ENCODE measurements around the gene ING3.
"Not testable (repeated sequence)": the region's sequence is repeated elsewhere in the genome, so short reads cannot be mapped to it uniquely, and the experiment has no call there.

The ING3 gene

DNA sequence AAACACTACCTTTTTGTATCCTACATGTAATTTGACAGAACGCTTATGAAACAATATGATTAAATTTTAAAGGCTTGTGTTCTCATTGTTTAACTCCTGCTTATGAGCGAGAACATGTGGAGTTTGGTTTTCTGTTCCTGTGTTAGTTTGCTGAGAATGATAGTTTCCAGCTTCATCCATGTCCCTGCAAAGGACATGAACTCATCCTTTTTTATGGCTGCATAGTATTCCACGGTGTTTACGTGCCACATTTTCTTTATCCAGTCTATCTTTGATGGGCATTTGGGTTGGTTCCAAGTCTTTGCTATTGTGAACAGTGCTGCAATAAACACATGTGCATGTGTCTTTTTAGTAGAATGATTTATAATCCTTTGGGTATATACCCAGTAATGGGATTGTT lies 54.5 kb downstream of the ING3 start:
- DNase-seq: not testable (repeated sequence)

DNA sequence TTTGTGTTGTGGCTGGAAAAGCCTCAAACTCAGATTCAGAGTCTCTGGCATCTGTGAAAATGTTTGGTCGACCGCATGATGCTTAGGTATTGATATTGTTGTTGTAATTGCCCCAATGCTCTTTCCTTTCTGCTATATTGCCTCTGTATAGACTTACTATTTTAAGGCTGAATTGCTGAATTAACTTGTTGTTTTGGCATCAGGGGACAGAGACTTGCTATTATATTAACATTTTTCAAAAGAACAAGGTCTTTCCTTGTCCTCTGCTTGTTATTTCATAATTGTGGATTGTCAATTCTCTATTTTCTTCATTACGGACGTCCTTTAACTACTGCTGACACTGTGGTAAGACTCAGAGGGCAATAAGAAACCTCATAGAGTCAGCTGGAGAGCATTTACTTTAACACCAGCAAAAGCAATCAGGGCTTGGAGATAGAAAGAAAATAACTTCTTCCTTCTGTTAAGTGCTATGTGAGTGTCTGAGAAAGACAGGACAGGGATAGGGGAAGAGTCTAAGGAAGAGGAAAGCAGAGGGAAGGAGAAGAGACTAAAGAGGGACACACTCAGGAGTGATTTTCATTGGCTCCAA lies 55.5 kb downstream of the ING3 start:
- DNase-seq: no peak

GRCh38 chr7:121006711-121007315 lies 56.2 kb downstream of the ING3 start:
- no peak for DNase-seq

DNA sequence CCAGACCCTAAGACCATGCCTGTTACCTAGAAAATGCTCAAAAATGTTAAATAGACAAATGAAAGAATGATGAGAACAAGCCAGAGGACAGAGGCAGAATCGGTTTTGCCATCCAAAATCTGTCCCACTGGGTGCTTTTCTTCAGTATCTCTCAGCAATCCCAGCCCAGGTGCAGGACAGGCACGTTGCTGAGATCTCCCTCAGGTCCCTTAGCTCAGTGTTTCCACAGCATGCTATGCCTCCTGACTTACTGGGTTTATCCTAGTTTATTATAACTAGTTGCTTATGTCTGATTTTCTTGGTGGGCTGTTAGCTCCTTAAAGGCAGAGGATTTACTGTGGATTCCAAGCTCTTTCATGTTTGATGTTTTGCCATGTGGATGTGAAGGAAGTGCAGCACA lies 58.2 kb downstream of the ING3 start:
- DNase-seq: no peak

GRCh38 chr7:121011401-121011800 lies 60.8 kb downstream of the ING3 start:
- DNase-seq: no peak

- no peak for DNase-seq
Observed at GRCh38 chr7:121012170-121012874, 61.7 kb downstream of the ING3 start.

DNA sequence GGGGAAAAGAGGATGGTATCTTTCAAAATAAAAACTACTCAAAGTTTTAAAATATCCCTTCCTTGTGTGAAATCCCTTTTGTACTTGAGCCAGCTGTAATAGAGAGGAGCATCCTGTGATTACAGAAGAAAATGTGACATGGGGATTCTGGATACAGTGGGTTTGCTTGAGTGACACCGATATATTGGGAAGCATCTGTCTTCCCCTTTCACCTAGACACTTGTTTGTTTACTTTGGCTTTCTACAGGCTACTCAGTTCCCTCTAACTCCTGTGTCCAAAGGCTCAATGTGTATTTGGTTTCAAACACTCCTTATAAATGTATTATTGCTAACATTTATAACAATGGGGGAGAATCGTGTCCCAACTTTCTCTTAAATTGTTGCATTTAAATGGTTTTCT lies 62.3 kb downstream of the ING3 start:
- no peak for DNase-seq

GRCh38 chr7:121015560-121015959 lies 65.0 kb downstream of the ING3 start:
- no peak for DNase-seq

DNA sequence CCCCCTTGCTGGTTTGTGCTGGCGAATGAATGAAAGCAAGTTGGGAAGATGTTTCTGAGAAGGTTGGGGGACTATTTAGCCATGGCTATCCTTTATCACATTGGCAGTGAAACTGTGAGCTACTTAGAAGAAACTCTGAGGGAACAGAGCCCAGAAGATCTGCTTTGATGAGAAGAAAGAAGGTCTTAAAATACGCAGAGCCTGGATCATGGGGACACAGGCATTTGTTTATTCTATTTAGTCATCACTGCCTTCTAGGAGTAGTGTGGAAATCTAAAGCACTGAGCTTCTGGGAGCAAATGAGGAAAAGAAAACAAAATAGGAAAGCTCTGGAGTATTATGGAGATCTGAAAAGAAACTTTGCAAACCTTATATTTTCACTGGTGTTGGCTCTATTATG lies 66.4 kb downstream of the ING3 start:
- DNase-seq: no peak

DNA sequence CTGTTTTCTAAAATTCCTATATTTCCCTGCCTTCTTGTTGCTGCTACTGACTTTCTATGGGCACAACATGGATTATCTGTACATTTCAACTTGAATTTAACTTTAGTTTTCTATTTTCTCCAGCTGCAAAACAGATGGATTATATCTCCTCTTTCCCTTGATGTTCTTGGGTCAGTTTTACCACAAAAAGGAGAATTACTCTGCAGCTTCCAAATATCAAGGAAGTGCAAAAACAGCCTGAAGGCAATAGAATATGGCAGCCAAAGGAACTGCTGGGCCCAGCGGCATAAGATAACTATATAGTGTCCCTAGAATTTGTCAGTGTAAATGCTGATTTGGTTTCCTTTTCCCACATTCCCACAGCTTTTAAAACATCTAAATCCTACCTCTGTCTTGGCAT lies 67.0 kb downstream of the ING3 start:
- DNase-seq: no peak

GRCh38 chr7:121019018-121019417 lies 68.4 kb downstream of the ING3 start:
- DNase-seq: no peak

- DNase-seq: no peak
Observed at GRCh38 chr7:121020249-121020988, 69.8 kb downstream of the ING3 start.

DNA sequence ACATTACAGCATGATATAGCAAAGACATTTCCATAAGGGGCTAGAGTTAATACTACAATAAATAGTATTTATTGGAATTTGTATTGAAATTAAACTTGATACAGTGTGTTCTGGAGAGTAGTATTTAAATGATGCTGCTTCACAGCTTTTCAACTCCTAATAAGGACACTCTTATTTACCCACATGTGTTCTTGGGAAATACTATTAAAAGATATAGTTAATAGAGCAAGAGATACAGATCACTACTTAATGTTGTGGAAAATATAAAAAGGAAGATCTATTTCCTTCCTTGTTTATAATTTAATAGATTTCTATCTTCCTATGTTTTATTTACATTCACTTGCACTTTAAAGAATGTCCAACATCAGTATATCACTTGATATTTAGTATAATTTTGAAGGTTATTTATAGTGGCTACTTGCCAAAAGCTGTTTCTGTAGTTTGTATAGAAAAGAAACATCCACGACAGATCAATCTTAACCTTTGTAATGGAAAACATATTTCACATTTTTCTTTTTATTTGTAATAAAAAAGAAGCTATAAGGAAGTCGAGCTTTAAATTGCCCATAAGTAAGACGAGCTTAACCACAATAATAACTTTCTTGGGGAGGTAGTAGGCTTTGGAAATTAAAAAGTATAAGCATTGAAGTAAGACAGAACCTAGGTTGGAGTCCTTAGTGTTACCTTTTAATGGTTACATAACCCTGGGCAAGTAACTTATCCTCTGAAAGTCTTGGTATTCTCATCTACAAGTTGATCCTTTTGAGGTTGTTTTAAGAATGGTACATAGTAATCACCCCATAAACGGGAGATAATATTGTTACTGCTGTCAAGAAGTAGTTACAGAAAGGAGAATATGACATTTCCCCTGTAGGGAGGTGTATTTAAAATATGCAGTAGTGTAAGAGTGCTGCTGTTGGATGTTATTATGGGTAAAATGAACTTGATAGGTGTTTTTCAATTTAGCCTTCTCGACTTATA lies 70.7 kb downstream of the ING3 start:
- DNase-seq: no peak

DNA sequence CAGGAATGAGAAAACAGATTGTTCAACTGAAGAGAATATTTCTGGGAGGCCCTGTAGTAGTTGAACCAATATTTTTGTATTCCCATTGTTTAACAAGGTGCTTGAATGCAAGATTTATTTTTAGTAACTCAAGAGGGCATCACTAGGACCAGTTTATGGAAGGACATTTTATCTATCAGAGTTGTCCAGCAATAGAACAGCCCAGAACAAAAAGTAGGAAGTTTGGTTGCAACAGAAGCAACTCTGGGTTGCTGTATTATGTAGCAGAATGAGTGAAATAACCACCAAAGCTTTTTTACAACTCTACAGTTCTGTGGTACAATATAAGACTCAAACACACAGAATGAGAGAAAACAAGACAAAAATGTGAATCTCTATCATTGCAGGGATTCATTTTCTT lies 72.6 kb downstream of the ING3 start:
- DNase-seq: no peak

GRCh38 chr7:121023683-121024511 lies 73.3 kb downstream of the ING3 start:
- DNase-seq: no peak

- no peak for DNase-seq
Observed at GRCh38 chr7:121024611-121025010, 74.0 kb downstream of the ING3 start.

DNA sequence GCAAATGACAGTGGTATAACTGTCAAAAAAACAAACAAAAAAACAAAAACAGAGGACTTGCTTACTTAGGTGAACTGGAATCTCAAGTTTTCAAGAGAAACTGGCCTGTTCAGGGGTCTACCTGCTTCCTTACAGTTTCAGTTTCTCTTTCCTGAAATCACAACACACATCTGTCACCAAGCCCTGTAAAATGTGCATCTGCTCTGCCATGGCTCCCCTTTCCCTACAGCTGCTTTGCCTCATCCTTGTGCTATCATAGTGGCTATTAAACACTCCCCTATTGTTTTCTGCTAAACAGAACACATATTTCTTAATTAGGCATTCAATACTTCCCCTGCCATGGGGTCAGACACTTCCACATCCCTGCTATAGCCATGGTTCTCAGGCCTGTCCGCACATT lies 75.6 kb downstream of the ING3 start:
- DNase-seq: no peak

DNA sequence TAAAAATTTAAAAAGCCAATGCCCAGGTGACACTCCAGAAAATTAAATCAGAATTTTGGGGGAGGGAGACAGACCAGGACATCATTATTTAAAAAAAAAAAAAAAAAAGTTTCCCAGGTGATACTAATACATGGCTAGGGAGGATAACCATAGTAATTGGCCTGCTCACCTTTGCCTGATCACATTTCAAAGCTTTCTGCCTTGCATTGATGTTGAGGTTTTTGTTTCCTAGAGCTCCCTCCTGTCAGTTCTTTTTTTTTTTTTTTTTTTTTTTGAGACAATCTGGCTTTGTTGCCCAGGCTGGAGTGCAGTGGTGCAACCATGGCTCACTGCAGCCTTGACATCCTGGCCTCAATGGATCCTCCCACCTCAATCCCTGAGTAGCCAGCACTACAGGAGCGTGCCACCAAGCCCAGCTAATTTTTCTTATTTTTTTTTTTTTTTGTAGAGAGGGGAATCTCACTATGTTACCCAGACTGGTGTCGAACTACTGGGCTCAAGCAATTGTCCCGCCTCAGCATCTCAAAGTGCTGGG lies 76.1 kb downstream of the ING3 start:
- no peak for DNase-seq
